Mucosa of descending colon (tissue), 3 donors: ENCODE data around the gene ANO1. TPM values are rescaled to one million over a fixed set of nuclear protein-coding genes. Genes with fewer than 3 reads are reported as not detected.

ENCODE experiments used
- ATAC-seq: fragments of 200-7000 bp; cut with Tn5 transposase; one replicate; pipeline ENCODE4 v1.9.1; 2020; ENCODE audit warnings: mild to moderate bottlenecking, moderate library complexity
- DNase-seq, 3 donors: peaks; one replicate each; pipeline ENCODE4 v3.0.0-alpha.2; 2020
- H3K36me3 ChIP-seq: fragments of 200-600 bp; one replicate; pipeline ENCODE4 v1.8.0; 2021; ENCODE audit warnings: low read depth, mild to moderate bottlenecking
- H3K4me1 ChIP-seq: fragments of 200-600 bp; one replicate; pipeline ENCODE4 v1.8.0; 2021; ENCODE audit warnings: low read depth, mild to moderate bottlenecking
- H3K4me3 ChIP-seq: fragments of 200-600 bp; one replicate; pipeline ENCODE4 v1.8.0; 2021; ENCODE audit warnings: mild to moderate bottlenecking
- H3K9me3 ChIP-seq: fragments of 200-600 bp; one replicate; pipeline ENCODE4 v1.8.0; 2021; ENCODE audit warnings: mild to moderate bottlenecking
- intact Hi-C, 2 donors: fragments of 100-400 bp; cut with DNase I in 1 of 2; cut with micrococcal nuclease in 1 of 2; formaldehyde crosslinking; loops; one replicate each; pipeline versions ENCODE4 v1.11.0 to v1.11.1; 2022; cut with DNase I, micrococcal nuclease
- total RNA-seq, 3 donors: library from RNA; stranded (reverse); fragmentation: NEBNext Ultra II Directional in 2 of 3; extraction: Animal tissue kit (Norgen Biotek cat#: 25700) in 2 of 3; gene quantifications; one replicate each; pipeline versions ENCODE4 v1.2.1 to v1.2.4, GENCODE V29; 2021 to 2023
- TF ChIP-seq, protein P1 (sequence below): fragments of 200-600 bp; IDR thresholded peaks from one replicate; pipeline ENCODE4 v1.8.0; 2022; ENCODE audit warnings: antibody characterized with exemption, mild to moderate bottlenecking
- donor health status: DM: no; HTN: no; CAD: no; lungs with moderate emphysema.
- donor health status: DM: no; HTN: no; CAD: no.
- donor health status: DM: no; HTN: yes; CAD: no.

The ANO1 gene
- total RNA-seq, 3 donors from 2014 or later: 10.7 to 26.6 (median 11.8) TPM

- TF ChIP-seq, protein P1, sequence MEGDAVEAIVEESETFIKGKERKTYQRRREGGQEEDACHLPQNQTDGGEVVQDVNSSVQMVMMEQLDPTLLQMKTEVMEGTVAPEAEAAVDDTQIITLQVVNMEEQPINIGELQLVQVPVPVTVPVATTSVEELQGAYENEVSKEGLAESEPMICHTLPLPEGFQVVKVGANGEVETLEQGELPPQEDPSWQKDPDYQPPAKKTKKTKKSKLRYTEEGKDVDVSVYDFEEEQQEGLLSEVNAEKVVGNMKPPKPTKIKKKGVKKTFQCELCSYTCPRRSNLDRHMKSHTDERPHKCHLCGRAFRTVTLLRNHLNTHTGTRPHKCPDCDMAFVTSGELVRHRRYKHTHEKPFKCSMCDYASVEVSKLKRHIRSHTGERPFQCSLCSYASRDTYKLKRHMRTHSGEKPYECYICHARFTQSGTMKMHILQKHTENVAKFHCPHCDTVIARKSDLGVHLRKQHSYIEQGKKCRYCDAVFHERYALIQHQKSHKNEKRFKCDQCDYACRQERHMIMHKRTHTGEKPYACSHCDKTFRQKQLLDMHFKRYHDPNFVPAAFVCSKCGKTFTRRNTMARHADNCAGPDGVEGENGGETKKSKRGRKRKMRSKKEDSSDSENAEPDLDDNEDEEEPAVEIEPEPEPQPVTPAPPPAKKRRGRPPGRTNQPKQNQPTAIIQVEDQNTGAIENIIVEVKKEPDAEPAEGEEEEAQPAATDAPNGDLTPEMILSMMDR: no peak
- ATAC-seq (no peak), DNase-seq (no peak)
- intact Hi-C loops: no loop called here
- no peaks in the 10 kb centered on the region for H3K36me3 ChIP-seq
- peaks cover 3% of the 10 kb centered on the region for H3K4me1 ChIP-seq
- H3K4me3 ChIP-seq: no peak overlapping the region
- no peaks in the 10 kb centered on the region for H3K9me3 ChIP-seq
Measured at GRCh38 chr11:70161043-70161625, 83.0 kb downstream of the ANO1 start.

GRCh38 chr11:70164705-70165104, 86.6 kb downstream of the ANO1 start:
- ATAC-seq (no peak), DNase-seq (no peak)
- intact Hi-C loops: no loop called here
- TF ChIP-seq, protein P1: no peak
- Histone ChIP-seq H3K4me1 (peaks cover 3% of the 10 kb centered on the region), H3K36me3 (no peaks in the 10 kb centered on the region), H3K9me3 (no peaks in the 10 kb centered on the region), H3K4me3 (no peak overlapping the region)

DNA sequence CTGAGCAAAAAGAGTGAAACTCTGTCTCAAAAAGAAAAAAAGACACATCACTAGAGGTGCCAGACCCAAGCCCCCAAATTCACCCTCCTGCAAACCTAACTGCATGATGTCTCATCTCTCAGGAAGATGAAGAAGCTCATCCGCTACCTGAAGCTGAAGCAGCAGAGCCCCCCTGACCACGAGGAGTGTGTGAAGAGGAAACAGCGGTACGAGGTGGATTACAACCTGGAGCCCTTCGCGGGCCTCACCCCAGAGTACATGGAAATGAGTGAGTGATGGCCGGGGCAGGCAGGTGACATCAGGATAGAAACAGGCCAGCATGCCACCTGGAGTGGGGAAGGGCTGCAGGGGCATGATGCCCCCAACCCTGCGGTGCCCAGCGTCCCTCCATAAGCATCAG, 89.0 kb downstream of the ANO1 start:
- TF ChIP-seq, protein P1: no peak
- Histone ChIP-seq H3K4me3 (no peak overlapping the region), H3K36me3 (no peaks in the 10 kb centered on the region), H3K4me1 (no peaks in the 10 kb centered on the region), H3K9me3 (no peaks in the 10 kb centered on the region)
- DNase-seq (no peak), ATAC-seq (no peak)
- intact Hi-C loops: no loop called here

DNA sequence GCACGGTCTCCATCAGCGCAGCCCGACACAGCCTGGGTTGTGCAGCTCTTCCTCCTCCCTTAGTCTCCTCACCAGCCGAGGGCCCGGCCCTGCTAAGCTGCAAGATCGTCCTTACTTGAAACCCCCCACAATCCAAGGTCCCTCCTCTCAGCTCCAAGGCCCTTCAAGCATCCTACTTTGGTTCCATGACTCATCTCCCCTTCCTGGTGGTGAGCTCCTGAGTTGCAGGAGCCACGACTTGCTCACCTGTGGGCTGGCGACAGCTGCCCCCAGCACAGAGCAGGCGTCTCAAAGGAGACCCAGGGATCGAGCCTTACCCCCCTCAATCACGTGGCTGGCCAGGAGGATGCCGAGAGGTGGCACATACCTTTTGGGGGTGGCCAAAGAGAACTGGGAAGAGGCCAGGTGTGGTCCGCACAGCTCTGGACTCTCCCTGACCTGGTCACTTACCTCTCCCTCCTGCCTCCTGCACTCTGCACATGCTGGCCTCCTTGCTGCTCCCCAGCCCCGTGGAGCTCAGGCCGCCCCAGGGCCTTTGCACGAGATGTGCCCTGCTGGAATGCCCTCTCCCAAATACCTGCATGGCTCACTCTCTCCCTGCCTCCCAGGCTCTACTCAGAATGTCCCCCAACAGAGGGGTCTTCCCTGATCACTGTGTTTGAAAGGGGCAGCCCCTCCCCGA, 89.7 kb downstream of the ANO1 start:
- no peaks in the 10 kb centered on the region for H3K9me3 ChIP-seq
- no peaks in the 10 kb centered on the region for H3K36me3 ChIP-seq
- intact Hi-C loops: no loop called here
- TF ChIP-seq, protein P1: no peak
- ATAC-seq: no peak
- H3K4me1 ChIP-seq: no peaks in the 10 kb centered on the region
- no peak overlapping the region for H3K4me3 ChIP-seq
- no peak for DNase-seq

- Histone ChIP-seq H3K4me1 (no peaks in the 10 kb centered on the region), H3K4me3 (no peak overlapping the region), H3K36me3 (no peaks in the 10 kb centered on the region), H3K9me3 (no peaks in the 10 kb centered on the region)
- DNase-seq: no peak
- intact Hi-C loops: no loop called here
- TF ChIP-seq, protein P1: no peak
- ATAC-seq: no peak
Measured at GRCh38 chr11:70168405-70168754, 90.3 kb downstream of the ANO1 start.
